Subcutaneous adipose tissue (tissue), 4 donors: ENCODE results near the gene TNS3. TPM values are rescaled to one million over a fixed set of nuclear protein-coding genes. Genes with fewer than 3 reads are reported as not detected.

Experiments used
- CTCF ChIP-seq: fragments of 450-650 bp; IDR thresholded peaks from one replicate; pipeline ENCODE4 v1.5.1; 2016; ENCODE audit warnings: low read depth, mild to moderate bottlenecking, control low read depth, antibody characterized with exemption, moderate library complexity
- total RNA-seq, 4 donors: library from RNA; depleted of rRNA; stranded (reverse); fragments of >200 nt; gene quantifications; one replicate each; pipeline ENCODE4 v1.1.0, GENCODE V29; 2016

The TNS3 gene
- total RNA-seq, 4 donors from 2014 or later: 104 to 137 (median 110) TPM

- no peak for TF ChIP-seq CTCF
Measured at GRCh38 chr7:47392241-47392759, 189.6 kb downstream of the TNS3 start.

GRCh38 chr7:47391726-47392125 is 190.2 kb downstream of the TNS3 start:
- TF ChIP-seq CTCF: no peak

GRCh38 chr7:47390914-47391313 is 191.0 kb downstream of the TNS3 start:
- no peak for TF ChIP-seq CTCF

GRCh38 chr7:47389923-47390630 is 191.8 kb downstream of the TNS3 start:
- TF ChIP-seq CTCF: no peak

- TF ChIP-seq CTCF: no peak
Measured at GRCh38 chr7:47389171-47389922, 192.6 kb downstream of the TNS3 start.

- TF ChIP-seq CTCF: no peak
Measured at GRCh38 chr7:47387506-47387905, 194.4 kb downstream of the TNS3 start.

- TF ChIP-seq CTCF: no peak
Measured at GRCh38 chr7:47386273-47386835, 195.6 kb downstream of the TNS3 start.
